H1 (cell line): Measurements from ENCODE around the gene EBLN2. TPM values are rescaled to one million over a fixed set of nuclear protein-coding genes. Genes with fewer than 3 reads are reported as not detected.

ENCODE experiments used
- CTCF ChIA-PET: fragments of 300-600 bp; sonication (Branson Sonifier 250); formaldehyde crosslinking; loops from one replicate; lab custom pipeline; 2021; ENCODE audit not compliant: partially characterized antibody; lab: Charles Lee
- POLR2A ChIA-PET: fragments of 300-600 bp; sonication (Branson Sonifier 250); formaldehyde crosslinking; loops from one replicate; lab custom pipeline; 2021; ENCODE audit warnings: inconsistent platforms; ENCODE audit not compliant: partially characterized antibody; lab: Charles Lee
- DNase-seq, 2 experiments: peaks; one replicate each; pipeline versions ENCODE4 v3.0.0 to v3.0.0-alpha.2; 2010 to 2022; ENCODE audit warnings: low spot score in 2 of 2, low read depth in 1 of 2, mixed read lengths in 1 of 2
- FAIRE-seq: peaks from 2 replicates; lab custom pipeline; 2011; peaks lifted over from hg19 to GRCh38; lab: Jason Lieb, UNC
- H2AFZ ChIP-seq: 2 replicates; pipeline ENCODE4 v1.8.1; 2012; ENCODE audit warnings: low read length, inconsistent platforms
- H2AK5ac ChIP-seq: 2 replicates; pipeline ENCODE4 v1.6.1; 2013; ENCODE audit warnings: low read depth, low read length
- H2BK120ac ChIP-seq: replicated peaks from 2 replicates; pipeline ENCODE3; 2013; ENCODE audit warnings: low read depth, low read length, inconsistent platforms
- H2BK12ac ChIP-seq: 2 replicates; pipeline ENCODE4 v1.6.1; 2013; ENCODE audit warnings: low read depth, low read length
- H2BK15ac ChIP-seq: 2 replicates; pipeline ENCODE4 v1.6.1; 2013; ENCODE audit warnings: low read length
- H2BK20ac ChIP-seq: 2 replicates; pipeline ENCODE4 v1.6.1; 2013; ENCODE audit warnings: low read length
- H2BK5ac ChIP-seq: 2 replicates; pipeline ENCODE4 v1.6.1; 2013; ENCODE audit warnings: low read depth, low read length
- H3K14ac ChIP-seq: 2 replicates; pipeline ENCODE4 v1.6.1; 2013; ENCODE audit warnings: inconsistent platforms; ENCODE audit not compliant: insufficient read length
- H3K18ac ChIP-seq: 2 replicates; pipeline ENCODE4 v1.6.1; 2013; ENCODE audit warnings: low read length; ENCODE audit errors: extremely low read depth
- H3K23ac ChIP-seq: 2 replicates; pipeline ENCODE4 v1.6.1; 2013; ENCODE audit warnings: inconsistent platforms; ENCODE audit not compliant: insufficient read length
- H3K23me2 ChIP-seq: 2 replicates; pipeline ENCODE4 v1.6.1; 2013; ENCODE audit warnings: low read depth, low read length
- H3K27ac ChIP-seq: 2 replicates; pipeline ENCODE4 v1.6.1; 2011; ENCODE audit warnings: low read depth, low read length, inconsistent platforms
- H3K27me3 ChIP-seq, 4 experiments: replicated peaks in 1 of 4; 1 replicate in 1 of 4; 2 replicates in 3 of 4; pipeline versions ENCODE4 v1.6.1 to v1.8.1; 2011 to 2013; ENCODE audit warnings: low read length in 3 of 4, mild to moderate bottlenecking in 3 of 4, inconsistent platforms in 2 of 4, mixed read lengths in 2 of 4, moderate library complexity in 1 of 4; ENCODE audit not compliant: control insufficient read depth in 3 of 4, insufficient read depth in 3 of 4; ENCODE audit errors: extremely low read depth in 1 of 4
- H3K36me3 ChIP-seq, 4 experiments: 2 replicates each; pipeline versions ENCODE4 v1.6.1 to v1.8.1; 2011 to 2013; ENCODE audit warnings: mild to moderate bottlenecking in 4 of 4, low read length in 3 of 4, moderate library complexity in 2 of 4, control low read depth in 1 of 4, inconsistent platforms in 1 of 4; ENCODE audit not compliant: insufficient read depth in 4 of 4, control insufficient read depth in 2 of 4
- H3K4ac ChIP-seq: replicated peaks from 2 replicates; pipeline ENCODE3; 2013; ENCODE audit warnings: low read length, low read depth, mixed read lengths, inconsistent platforms; ENCODE audit not compliant: insufficient read length
- H3K4me1 ChIP-seq, 4 experiments: replicated peaks in 1 of 4; 1 replicate in 1 of 4; 2 replicates in 3 of 4; pipeline versions ENCODE4 v1.6.1 to v1.8.1; 2011 to 2013; ENCODE audit warnings: low read length in 3 of 4, inconsistent platforms in 2 of 4, mixed read lengths in 1 of 4; ENCODE audit not compliant: insufficient read depth in 4 of 4, control insufficient read depth in 3 of 4
- H3K4me2 ChIP-seq, 2 experiments: 2 replicates each; pipeline versions ENCODE4 v1.6.1 to v1.8.1; 2011 to 2013; ENCODE audit warnings: low read depth in 2 of 2, low read length in 2 of 2, control low read depth in 1 of 2, inconsistent platforms in 1 of 2, mild to moderate bottlenecking in 1 of 2; ENCODE audit not compliant: insufficient read depth in 1 of 2
- H3K4me3 ChIP-seq, 4 experiments: fragments of 200-600, 300-600 bp in 1 of 4; sonication (generic), shearing (Covaris generic), sonication (Bioruptor Twin) in 1 of 4; 2 replicates each; pipeline versions ENCODE4 v1.5.1 to v1.8.1; 2011 to 2016; ENCODE audit warnings: low read length in 4 of 4, low read depth in 3 of 4, control low read depth in 2 of 4, inconsistent platforms in 2 of 4, mild to moderate bottlenecking in 2 of 4, mixed read lengths in 1 of 4, moderate library complexity in 1 of 4; ENCODE audit not compliant: insufficient read depth in 2 of 4; ENCODE audit errors: extremely low read depth in 1 of 4
- H3K56ac ChIP-seq: replicated peaks from 2 replicates; pipeline ENCODE3; 2013; ENCODE audit warnings: low read depth, mild to moderate bottlenecking, mixed read lengths, low read length, inconsistent platforms; ENCODE audit not compliant: insufficient read length
- H3K79me1 ChIP-seq: 2 replicates; pipeline ENCODE4 v1.6.1; 2013; ENCODE audit warnings: low read depth, low read length, control low read depth
- H3K79me2 ChIP-seq, 2 experiments: 2 replicates each; pipeline versions ENCODE4 v1.6.1 to v1.8.1; 2012 to 2013; ENCODE audit warnings: low read length in 2 of 2, mild to moderate bottlenecking in 2 of 2, inconsistent platforms in 1 of 2; ENCODE audit not compliant: insufficient read depth in 2 of 2, control insufficient read depth in 1 of 2
- H3K9ac ChIP-seq, 4 experiments: replicated peaks in 1 of 4; 1 replicate in 1 of 4; 2 replicates in 3 of 4; pipeline versions ENCODE4 v1.6.1 to v1.8.1; 2011 to 2013; ENCODE audit warnings: low read depth in 3 of 4, low read length in 3 of 4, control low read depth in 2 of 4, mild to moderate bottlenecking in 2 of 4, moderate library complexity in 2 of 4, inconsistent platforms in 1 of 4; ENCODE audit errors: extremely low read depth in 1 of 4
- H3K9me3 ChIP-seq, 2 experiments: 2 replicates each; pipeline versions ENCODE4 v1.6.1 to v1.8.1; 2012 to 2013; ENCODE audit warnings: mild to moderate bottlenecking in 2 of 2, moderate library complexity in 2 of 2, control low read depth in 1 of 2, inconsistent platforms in 1 of 2, low read depth in 1 of 2, low read length in 1 of 2, mixed read lengths in 1 of 2; ENCODE audit not compliant: insufficient read depth in 2 of 2
- H4K20me1 ChIP-seq, 2 experiments: replicated peaks in 1 of 2; 2 replicates each; pipeline versions ENCODE3 to v1.8.1; 2011 to 2013; ENCODE audit warnings: inconsistent platforms in 2 of 2, low read length in 2 of 2, mild to moderate bottlenecking in 1 of 2; ENCODE audit not compliant: insufficient read depth in 2 of 2, control insufficient read depth in 1 of 2
- H4K5ac ChIP-seq: 2 replicates; pipeline ENCODE4 v1.6.1; 2013; ENCODE audit warnings: low read length, low read depth, mixed read lengths, inconsistent platforms; ENCODE audit not compliant: insufficient read length
- H4K8ac ChIP-seq: 2 replicates; pipeline ENCODE4 v1.8.0; 2013; ENCODE audit warnings: mild to moderate bottlenecking, moderate library complexity, low read length, inconsistent platforms; ENCODE audit not compliant: insufficient read depth; ENCODE audit errors: extremely low read depth
- H4K91ac ChIP-seq: replicated peaks from 2 replicates; pipeline ENCODE3; 2013; ENCODE audit warnings: low read length, mixed read lengths, inconsistent platforms; ENCODE audit not compliant: insufficient read length
- CHD1 ChIP-seq: IDR thresholded peaks from 2 replicates; pipeline ENCODE4 v1.6.1; 2012; ENCODE audit warnings: low read depth, low read length, improper control_type of control experiment
- WGBS, 2 experiments: shearing (Covaris generic) in 1 of 2; methylation state at CpG; one replicate each; pipeline versions ENCODE4 v1.1.6 to v1.1.7; 2013 to 2015; ENCODE audit warnings: low lambda C conversion rate in 2 of 2, mixed read lengths in 2 of 2, inconsistent platforms in 1 of 2, low coverage in 1 of 2, missing lambda C conversion rate in 1 of 2; ENCODE audit not compliant: insufficient replicate concordance in 2 of 2, insufficient coverage in 1 of 2, insufficient read length in 1 of 2; ENCODE audit errors: extremely low coverage in 1 of 2, missing lambda C conversion rate in 1 of 2; 5-methylcytosine and 5-hydroxymethylcytosine counted together
- polyA plus RNA-seq, 7 experiments: library from polyadenylated mRNA; depleted of rRNA in 3 of 7; stranded (reverse) in 5 of 7; unstranded in 2 of 7; fragments of >200 nt in 5 of 7; fragments of 200-250 nt in 2 of 7; gene quantifications; 1 replicate in 5 of 7; 2 replicates in 1 of 7; 4 replicates in 1 of 7; pipeline versions ENCODE4 v1.2.1 to v1.2.3, GENCODE V29; 2011 to 2013; ENCODE audit warnings: missing spikeins in 2 of 7, mixed read lengths in 2 of 7
- total RNA-seq: library from RNA; stranded (reverse); fragmentation: NEBNext Ultra II Directional; extraction: Animal tissue kit (Norgen Biotek cat#: 25700); gene quantifications from 2 replicates; pipeline ENCODE4 v1.2.1, GENCODE V29; 2021
- TF ChIP-seq, protein P1 (sequence below): IDR thresholded peaks from 2 replicates; pipeline ENCODE4 v1.6.1; 2012; ENCODE audit warnings: inconsistent platforms

Gene EBLN2
- total and polyA plus RNA-seq, 2 of the 8 experiments (the other 6 are each of a cell fraction or from before 2014, with no cell fraction given): 1.9 to 3.8 TPM

DNA sequence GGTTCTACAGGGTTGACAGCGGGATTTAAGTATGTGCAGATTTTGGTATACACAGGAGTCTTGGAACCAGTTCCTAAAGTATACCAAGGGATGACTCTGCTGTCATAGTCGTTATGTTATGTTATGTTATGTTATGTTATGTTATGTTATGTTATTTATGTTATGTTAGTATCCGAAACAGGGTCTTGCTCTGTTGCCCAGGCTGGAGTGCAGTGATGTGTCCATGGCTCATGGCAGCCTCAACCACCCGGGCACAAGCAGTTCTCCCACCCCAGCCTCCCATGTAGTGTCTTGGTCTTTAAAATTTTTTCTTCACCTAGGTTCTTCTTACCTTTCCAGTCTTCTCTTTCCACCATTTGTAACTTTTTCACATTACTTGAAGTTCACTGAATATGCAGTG, 43.2 kb upstream of the EBLN2 start:
- H3K9me3 ChIP-seq: no peaks in the 10 kb centered on the region
- no peak overlapping the region for H4K91ac ChIP-seq
- no peak for DNase-seq
- no peak for FAIRE-seq
- H3K27ac ChIP-seq: no peak overlapping the region
- H2BK20ac ChIP-seq: no peak overlapping the region
- H2BK120ac ChIP-seq: no peak overlapping the region
- peaks cover 0 to 3% (median 0%) of the 10 kb centered on the region in 4 experiments; a peak in 1 of 8 replicates for H3K36me3 ChIP-seq
- H4K8ac ChIP-seq: no peak overlapping the region
- no peak overlapping the region for H2BK12ac ChIP-seq
- ChIA-PET CTCF (interaction anchor here (1.4 kb wide), 1 partner anchor 38 kb away, joined by 4 read pairs; no protein-coding TSS in a partner anchor), POLR2A (no interaction called here)
- H3K4me1 ChIP-seq: peaks cover 0 to 3% (median 1%) of the 10 kb centered on the region in 4 experiments; a peak in 4 of 7 replicates
- no peak overlapping the region for H3K14ac ChIP-seq
- no peaks in the 10 kb centered on the region for H3K27me3 ChIP-seq
- H4K20me1 ChIP-seq: peaks cover 26 to 32% of the 10 kb centered on the region in 2 experiments
- H3K79me1 ChIP-seq: no peaks in the 10 kb centered on the region; the same call in none of the 2 replicates
- no peak overlapping the region for H2BK15ac ChIP-seq
- peaks cover 57 to 100% of the 10 kb centered on the region in 2 experiments for H3K79me2 ChIP-seq
- H3K23ac ChIP-seq: no peak overlapping the region
- no peak overlapping the region for H2AK5ac ChIP-seq
- no peak overlapping the region for H3K4me2 ChIP-seq
- H4K5ac ChIP-seq: no peak overlapping the region
- H3K4me3 ChIP-seq: no peak overlapping the region
- 88% methylated on average over 4 of the region's 4 CpGs; no CpG with 5 or more reads in 1 of the 2 experiments for WGBS, 2 experiments
- H3K4ac ChIP-seq: no peak overlapping the region
- no peak overlapping the region for H2BK5ac ChIP-seq
- H3K9ac ChIP-seq: no peak overlapping the region
- no peak overlapping the region for H2AFZ ChIP-seq
- no peak overlapping the region for H3K18ac ChIP-seq
- TF ChIP-seq CHD1: no peak
- TF ChIP-seq, protein P1, sequence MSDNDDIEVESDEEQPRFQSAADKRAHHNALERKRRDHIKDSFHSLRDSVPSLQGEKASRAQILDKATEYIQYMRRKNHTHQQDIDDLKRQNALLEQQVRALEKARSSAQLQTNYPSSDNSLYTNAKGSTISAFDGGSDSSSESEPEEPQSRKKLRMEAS: no peak
- no peaks in the 10 kb centered on the region for H3K23me2 ChIP-seq
- no peak overlapping the region for H3K56ac ChIP-seq
